Fibroblast of gingiva (primary cell): ENCODE results near the gene CAMK2G.
"Not testable (repeated sequence)": the region's sequence is repeated elsewhere in the genome, so short reads cannot be mapped to it uniquely, and the experiment has no call there.

Experiments
- DNase-seq: peaks from one replicate; pipeline ENCODE4 v3.0.0-alpha.2; 2011; ENCODE audit warnings: low read depth

The CAMK2G gene

DNA sequence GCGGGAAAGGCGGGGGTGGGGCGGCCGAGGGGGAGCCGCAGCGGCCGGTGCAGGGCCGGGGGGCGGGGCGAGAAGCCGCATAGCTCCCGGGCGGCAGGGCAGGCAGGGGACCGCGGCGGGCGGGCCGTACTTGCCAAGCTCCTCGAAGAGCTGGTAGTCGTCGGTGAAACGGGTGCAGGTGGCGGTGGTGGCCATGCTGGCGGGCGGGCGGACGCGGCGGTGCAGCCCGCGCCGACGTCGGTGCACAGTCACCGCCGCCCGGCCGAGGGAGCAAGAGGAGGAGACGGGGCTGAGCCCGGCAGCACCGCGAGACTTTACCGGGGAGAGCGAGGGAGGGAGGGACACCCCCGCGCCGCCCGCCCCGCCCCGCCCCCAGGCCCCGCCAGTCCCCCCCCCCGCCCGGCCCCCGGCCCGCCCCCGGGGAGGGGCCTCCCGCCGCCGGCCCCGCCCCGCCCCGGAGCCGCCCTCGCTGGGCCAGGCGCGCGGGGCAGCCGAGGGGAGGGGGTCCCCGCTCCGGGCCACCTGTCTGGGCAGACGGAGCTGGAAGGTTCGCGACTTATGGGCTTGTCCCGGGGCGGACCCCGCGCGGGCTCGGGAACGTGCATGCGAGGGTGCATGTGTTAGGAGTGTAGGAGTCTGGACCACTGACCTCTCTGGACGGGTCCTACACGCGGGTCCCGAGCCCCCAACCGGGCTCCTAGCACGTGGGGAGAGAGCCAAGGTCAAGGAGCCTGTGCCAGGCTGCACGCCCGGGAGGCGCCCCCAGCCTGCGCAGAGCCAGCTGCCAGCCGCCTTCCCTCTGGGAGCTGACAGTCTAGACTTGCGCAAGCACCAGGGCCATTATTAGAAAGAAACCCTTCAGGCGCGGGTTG lies at the start of gene CAMK2G:
Gene CAMK2G, minus strand, starts transcription at position 289 of the 872 bp plus-strand sequence. Its CDS starts 94 bp downstream, at position 195.
- DNase-seq, result peak; percentile 85

DNA sequence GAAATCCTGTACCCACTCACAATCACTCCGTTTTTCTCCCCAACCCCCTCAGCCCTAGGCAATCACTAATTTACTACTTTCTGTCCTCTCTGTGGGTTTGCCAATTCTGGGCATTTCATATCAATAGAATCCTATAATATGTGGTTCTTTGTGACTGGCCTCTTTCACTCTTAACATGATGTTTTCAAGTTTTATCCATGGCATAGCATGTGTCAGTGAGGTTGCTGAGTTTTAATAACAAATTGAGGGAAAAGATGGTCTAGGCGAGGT lies 48.4 kb upstream of the CAMK2G start:
- no peak for DNase-seq

DNA sequence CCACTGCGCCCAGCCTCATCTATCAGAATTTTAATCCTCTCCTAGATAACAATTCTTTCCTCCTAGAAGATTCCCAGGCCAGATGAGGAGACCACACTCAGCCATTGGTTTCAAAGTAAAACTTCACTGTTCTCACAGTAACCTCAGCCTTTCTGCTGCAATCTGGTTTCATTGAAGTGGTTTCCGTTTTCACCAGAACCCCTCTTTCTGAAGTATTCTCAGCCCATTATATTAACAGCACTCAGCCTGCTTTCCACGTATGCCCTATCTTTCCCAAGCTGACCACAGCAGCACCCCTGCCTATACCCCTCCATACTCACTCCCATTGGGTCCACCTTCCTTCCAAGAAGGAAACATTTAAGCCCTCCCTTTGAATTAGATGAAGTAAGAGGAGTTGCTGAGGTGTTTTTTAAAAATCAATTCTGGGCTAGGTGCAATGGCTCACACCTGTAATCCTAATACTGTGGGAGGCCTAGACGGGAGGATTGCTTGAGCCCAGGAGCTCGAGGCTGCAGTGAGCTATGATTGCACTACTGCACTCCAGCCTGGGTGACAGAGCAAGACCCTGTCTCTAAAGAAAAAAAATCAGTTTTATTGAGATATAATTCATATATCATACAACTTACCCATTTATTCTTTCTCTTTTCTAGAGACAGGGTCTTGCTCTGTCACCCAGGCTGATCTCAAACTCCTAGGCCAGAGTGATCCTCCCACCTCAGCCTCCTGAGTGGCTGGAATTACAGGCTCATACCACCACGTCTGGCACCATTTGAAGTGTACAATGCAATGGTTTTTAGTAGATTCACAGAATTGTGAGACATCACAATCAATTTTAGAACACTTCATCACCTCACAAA lies 47.9 kb upstream of the CAMK2G start:
- no peak for DNase-seq

DNA sequence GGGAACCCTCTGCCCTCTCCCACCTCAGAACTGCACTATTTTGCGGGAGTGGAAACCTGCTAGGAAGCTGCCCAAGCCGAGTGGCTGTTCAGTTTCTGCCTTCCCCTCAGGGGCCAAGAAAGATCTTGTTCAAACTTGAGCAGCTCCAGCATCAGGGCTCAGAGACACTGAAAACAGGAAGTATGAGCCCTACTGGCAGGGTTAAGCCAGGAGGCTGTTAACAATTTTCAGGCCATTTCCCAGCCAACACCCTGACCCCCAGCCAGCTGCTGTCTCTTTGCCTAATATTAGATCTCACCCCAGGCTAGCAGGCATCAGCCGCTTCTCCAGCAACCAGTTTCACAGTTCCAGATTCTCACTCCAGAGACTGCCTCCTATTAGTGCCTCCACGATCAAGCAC lies 45.7 kb upstream of the CAMK2G start:
- peak; percentile 66 for DNase-seq

DNA sequence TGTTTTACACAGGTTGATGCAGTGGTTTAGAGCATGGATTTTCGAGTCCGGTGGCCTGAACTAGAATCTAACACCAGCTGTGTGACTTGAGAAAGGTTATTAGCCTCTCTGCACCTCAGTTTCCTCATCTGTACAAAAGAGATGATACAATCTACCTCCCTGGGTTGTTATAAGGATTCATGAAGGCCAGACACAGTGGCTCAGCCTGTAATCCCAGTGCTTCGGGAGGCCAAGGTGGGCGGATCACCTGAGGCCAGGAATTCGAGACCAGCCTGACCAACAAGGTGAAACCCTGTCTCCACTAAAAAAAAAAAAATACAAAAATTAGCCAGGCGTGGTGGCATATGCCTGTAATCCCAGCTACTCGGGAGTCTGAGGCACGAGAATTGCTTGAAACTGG lies 45.1 kb upstream of the CAMK2G start:
- not testable (repeated sequence) for DNase-seq

DNA sequence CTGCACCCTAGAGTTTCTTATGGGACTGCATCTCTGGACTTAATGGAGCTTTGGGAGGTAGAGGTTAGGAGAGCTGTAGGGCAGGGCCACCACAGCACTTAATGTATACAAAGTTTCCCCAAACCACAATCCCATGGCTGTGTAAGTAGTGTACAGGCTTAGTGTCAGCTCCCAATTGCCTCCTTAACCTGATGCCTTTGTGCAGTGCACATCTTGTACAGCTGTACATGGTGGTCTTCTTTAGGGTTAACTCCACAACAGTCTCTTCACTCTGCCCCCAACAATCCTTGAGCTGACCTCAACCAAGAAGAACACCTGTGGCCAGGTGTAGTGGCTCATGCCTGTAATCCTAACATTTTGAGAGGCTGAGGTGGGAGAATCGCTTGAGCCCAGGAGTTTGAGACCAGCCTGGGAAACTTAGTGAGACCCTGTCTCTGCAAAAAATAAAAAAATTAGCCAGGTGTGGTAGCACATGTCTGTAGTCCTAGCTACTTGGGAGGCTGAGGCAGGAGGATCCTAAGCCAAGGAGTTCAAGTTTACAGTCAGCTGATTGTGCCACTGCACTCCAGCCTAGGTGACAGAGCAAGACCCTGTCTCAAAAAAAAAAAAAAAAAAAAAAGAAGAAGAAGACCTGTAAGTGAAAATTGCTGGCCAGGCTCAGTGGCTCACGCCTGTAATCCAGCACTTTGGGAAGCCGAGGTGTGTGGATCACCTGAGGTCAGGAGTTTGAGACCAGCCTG lies 43.4 kb upstream of the CAMK2G start:
- no peak for DNase-seq

DNA sequence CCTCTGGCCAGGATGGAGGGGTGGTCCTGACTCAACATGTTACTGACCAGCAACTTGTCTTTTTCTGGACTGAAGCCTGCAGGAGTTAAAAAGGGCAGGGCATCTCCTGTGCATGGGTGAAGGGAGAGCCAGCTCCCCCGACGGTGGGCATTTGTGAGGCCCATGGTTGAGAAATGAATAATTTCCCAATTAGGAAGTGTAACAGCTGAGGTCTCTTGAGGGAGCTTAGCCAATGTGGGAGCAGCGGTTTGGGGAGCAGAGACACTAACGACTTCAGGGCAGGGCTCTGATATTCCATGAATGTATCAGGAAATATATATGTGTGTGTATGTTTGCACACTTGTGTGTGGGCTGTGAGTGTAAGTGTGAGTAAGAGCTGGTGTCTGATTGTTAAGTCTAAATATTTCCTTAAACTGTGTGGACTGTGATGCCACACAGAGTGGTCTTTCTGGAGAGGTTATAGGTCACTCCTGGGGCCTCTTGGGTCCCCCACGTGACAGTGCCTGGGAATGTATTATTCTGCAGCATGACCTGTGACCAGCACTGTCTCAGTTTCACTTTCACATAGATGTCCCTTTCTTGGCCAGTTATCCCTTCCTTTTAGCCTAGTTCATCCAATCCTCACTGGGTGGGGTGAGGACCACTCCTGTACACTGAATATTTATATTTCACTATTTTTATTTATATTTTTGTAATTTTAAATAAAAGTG lies 42.6 kb upstream of the CAMK2G start:
- no peak for DNase-seq

DNA sequence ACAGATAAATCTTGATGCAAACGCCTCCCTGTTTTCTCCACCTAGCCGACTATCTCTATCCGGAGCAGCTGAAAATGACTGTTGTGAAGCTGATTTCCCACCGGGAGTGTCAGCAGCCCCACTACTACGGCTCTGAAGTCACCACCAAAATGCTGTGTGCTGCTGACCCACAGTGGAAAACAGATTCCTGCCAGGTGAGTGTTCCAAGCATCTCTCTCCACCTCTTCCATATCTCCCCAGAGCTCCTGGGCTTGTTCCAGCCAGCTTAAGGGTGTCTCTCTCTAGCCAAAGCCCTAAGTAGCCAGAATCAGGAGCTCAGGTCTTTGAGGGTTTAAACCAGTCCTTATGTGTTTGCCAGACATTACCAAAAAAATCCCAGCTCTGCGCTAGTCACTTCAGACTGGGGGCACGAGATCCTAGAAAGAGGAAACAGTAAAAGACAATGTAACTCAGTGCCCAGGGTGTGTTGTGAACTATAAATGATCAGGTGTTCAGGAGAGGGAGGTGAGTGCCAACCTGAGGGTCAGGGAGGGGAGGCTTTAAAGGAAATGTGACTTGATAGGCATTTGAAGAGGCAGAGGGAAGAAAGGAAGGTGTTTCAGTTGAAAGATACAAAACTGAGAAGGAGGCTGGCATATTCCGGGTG lies 41.0 kb upstream of the CAMK2G start:
- no peak for DNase-seq

DNA sequence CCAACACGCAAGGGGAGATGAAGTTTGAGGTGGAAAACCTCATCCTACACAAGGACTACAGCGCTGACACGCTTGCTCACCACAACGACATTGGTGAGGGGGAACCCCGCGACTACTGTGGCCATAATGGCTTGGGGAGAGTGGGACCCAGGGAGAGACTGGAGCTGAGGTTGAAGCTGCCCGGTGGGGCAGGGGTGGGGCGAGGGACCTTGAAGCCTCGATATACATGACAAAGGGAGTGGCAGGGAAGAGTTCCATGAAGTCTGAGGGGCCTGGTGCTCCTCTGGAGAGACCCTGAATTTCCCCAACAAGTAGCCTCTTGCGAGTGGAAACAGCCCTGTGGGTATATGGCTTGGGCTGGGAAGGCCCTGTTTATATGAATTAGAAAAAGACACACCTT lies 39.7 kb upstream of the CAMK2G start:
- no peak for DNase-seq

DNA sequence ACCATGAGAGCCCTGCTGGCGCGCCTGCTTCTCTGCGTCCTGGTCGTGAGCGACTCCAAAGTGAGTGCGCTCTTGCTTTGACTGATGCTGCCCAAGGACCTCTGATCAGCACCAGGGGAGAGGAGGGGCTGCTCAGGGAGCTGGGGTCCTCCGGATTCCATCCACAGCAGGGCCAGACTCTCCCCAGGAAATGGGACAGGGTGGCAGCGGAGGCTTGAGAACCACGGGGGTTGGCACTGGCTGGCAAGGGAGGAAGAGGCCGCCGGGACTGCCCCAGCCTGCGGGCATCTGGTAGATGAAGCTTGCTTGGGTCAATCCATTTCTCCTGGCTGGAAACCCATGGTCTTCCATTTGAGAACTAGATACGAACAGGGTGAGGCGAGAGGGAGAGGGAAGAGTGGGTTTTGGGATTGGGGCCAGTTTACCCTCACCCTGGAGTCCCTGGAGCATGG lies 37.2 kb upstream of the CAMK2G start:
- peak; percentile 35 for DNase-seq

DNA sequence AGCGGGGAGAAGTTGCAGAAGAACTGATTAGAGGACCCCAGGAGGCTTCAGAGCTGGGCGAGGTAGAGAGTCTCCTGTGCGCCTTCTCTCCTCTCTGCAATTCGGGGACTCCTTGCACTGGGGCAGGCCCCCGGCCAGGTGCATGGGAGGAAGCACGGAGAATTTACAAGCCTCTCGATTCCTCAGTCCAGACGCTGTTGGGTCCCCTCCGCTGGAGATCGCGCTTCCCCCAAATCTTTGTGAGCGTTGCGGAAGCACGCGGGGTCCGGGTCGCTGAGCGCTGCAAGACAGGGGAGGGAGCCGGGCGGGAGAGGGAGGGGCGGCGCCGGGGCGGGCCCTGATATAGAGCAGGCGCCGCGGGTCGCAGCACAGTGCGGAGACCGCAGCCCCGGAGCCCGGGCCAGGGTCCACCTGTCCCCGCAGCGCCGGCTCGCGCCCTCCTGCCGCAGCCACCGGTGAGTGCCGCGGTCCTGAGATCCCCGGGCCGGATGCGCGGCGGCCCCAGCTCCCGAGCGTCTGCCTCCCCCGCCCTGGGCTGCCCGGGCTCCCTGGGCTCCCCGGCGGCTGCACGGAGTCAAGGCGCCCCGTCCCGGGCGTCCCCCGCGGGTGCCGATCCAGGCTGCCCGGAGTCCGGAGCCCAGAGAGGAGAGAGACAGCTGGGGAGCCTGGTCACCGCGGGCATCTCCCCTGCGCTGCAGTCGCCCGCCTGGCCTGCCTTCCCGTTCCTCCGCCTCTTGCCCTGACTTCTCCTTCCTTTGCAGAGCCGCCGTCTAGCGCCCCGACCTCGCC lies 36.6 kb upstream of the CAMK2G start, which contains the start of gene PLAU:
Gene PLAU, plus strand, starts transcription at position 369 of the 789 bp plus-strand sequence. CDS start 424 bp downstream, outside the sequence.
- no peak for DNase-seq

DNA sequence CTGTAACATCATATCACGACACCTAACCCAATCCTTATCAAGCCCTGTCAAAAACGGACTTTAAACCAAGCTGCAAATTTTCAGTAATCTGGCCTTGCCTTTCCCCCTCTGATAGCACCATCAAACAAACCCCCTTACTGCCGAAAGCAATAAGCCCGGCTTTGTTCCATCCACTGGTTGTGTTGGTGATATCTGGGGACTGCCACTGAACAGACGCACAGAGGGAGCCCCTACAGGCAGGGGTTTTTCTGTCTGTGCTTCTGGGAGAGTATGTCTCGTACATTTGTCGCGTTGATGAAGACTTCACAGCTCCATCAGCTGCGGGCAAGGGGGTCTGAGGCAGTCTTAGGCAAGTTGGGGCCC lies 36.0 kb upstream of the CAMK2G start:
- DNase-seq, result no peak

DNA sequence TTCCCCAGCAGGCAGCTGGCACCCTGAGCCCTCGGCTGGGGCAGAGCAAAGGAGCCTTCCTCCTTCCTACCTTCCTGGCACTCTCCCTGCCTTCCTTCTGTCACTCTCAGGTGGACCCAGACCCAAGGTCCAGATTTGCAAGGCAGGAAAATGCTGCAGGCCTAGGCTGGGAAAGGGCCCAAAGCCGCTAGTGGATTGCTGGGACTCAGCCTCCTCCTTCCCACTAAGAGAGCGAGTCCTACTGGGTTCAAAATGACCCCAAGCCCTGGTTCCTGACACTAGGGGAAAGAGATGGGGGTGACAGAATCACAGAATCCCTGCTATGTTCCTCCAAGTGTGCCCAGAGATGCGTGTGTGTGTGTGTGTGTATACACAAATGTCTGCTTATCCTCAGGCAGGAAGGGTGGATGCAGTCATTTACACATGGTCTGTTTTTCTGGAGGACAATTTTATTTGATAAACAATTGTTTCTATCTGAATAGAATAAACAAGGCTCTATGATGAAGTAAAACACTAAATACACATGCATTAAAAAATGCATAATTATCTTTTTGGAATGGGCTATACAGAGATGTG lies 35.3 kb upstream of the CAMK2G start:
- no peak for DNase-seq

DNA sequence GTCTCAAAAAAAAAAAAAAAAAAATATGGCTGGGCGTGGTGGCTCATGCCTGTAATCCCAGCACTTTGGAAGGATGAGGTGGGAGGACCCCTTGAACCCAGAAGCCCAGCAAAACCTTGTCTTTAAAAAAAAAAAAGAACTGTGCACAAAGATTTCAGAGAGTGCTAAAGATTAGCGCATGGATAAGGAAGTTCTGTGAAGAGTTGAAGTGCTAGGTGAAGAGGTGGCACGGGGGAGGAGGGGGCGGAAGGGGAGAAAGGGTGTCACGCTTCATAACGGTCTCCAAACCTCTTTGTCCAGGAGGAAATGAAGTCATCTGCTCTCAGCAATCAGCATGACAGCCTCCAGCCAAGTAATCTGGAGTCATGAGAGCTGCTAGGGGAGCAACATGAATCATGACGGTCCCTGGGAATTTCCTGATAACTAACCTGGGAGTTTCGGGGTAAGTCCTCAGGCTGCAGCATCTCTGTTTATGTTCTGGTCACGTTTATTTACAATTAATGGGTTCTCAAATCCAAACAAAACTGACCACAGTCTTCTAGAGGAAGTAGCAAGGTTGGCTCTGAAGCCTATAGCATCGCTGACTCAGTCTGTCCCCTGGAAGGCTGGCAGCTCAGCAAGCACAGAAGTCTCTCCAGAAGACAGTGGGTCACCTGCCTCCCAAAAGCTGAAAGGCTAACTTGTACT lies 34.6 kb upstream of the CAMK2G start:
- peak; percentile 93 for DNase-seq

DNA sequence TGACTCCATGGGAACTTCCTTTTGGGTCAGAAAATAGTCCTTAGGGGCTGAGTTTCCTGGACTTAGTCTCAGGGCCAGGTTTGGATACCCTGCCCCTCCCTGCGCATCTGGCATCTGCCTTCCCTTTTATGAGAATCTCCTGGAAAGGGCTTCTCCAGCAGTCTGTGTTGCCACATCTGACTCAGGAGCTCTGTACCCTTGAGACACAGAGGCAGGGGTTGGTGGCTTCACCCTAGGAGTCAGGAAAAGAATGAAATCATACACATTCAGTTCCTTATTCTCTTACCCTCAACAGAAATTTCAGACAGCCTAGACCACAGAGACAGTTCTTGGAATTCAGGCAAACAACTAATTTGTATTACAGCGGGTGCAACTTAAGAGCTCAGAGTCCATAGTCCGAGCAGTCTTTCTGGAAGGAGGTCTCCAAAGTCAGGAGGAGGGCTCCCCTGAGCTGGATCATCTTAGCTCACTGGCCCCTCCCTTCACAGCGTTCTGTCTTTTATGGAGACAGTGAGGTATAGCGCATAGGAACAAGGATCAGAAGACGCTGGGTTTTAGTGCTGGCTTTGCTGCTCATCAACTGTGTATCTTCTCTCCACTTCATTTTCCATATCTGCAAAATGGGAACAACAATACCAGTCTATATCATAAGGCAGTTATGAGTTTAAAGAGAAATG lies 33.6 kb upstream of the CAMK2G start:
- DNase-seq, result peak; percentile 92

DNA sequence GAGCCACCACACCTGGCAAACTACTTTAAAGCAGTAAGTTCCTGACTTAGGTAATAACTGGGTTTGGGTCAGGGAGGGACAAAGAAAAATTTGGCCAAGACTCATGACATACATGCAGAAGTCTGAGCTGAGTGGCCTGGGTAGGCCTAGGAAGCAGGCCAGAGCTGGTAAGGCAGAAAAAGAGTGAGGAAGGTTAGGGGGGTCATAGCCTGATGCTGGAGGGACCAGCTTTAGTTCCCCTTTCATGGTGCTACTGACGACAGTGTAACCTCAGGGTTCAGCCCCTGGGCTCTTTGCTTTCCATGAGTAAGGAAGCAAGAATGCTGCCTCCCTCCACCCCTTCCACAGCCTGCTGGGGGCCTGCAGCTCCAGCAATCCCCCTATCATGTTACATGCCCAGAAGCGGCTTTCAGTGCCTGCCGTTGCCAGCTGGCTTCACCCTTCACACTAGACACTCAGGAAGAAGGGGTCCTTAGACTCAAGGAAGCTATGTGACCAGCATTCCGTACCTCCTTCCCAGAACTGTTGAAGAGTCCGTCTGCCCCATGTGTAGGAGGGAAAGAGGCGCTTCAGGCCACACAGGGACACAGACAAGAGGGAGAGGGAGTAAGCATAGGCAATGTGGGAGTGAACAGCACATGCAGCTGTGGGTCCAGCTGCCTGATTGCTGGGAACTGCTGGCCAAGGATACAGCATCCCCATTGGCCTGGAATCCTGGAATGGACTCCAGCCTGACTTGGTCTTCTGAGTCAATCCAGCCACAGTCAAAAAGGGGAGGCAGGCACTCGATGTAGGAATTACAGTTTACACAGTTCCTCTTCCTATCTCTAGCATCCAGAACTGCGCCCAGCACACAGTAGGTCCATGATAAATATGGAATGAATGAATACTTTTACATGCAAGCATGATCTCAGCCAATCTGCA lies 32.4 kb upstream of the CAMK2G start:
- DNase-seq, result peak; percentile 100

DNA sequence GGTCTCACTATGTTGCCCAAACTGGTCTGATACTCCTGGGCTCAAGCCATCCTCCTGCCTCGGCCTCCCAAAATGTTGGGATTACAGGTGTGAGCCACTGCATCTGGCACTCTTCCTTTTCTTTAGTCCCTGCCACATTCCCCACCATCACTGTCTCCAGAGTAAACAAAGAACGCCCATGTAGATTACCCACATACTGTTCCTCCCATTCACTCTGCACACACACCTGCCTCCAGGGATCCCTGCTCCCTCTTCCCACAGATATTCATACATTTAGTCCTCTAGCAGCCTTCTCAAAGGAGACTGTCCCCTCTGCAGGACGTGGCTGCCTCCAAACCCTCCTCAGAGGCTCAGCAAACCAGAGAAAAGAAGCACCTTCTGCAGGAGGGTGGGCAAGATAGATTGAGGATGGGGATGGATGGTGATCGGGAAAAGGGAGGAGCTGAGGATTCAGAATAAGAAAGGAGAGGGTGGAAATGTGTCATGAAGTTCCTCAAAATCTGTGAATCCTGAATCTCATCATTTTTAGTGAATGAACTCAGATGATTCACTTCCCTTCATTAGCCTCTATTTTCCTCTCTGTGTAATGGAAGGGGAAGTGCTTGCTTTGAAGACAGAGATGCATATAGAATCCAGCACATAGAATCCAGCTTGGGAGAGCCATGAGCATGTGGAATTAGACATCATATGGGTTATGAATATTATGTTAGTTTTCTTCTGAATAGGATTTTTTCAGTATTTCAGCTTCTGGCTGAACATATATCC lies 31.1 kb upstream of the CAMK2G start:
- no peak for DNase-seq
